Stimulated activated CD8-positive, alpha-beta memory T cell treated with anti-CD3 and anti-CD28 coated beads, Interleukin-4, amount 100 ng/mL, for 24 hours (primary cell): ENCODE results near the gene ERAP2.

ENCODE experiments used
- DNase-seq: peaks from one replicate; pipeline ENCODE4 v3.0.0-alpha.2; 2020; ENCODE audit warnings: low read depth

ERAP2 gene

DNA sequence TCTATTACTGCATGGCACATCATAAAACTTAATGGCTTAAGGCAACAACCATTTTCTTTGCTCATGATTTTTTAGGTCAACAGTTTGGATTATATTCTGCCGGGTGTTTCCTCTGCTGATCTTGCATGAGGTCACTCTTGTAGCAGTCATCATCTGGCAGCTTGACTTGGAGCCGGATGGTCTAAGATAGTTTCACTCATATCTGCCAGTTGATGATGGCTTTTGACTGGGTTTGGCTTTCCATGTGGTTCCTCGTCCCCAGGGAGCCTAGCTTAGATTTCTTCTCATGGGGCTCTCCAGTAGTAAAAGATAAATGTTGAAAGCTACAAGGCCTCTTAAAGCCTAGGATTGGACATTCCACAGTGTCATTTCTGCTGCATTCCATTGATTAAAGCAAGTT is 87.0 kb downstream of the ERAP2 start:
- no peak for DNase-seq

DNA sequence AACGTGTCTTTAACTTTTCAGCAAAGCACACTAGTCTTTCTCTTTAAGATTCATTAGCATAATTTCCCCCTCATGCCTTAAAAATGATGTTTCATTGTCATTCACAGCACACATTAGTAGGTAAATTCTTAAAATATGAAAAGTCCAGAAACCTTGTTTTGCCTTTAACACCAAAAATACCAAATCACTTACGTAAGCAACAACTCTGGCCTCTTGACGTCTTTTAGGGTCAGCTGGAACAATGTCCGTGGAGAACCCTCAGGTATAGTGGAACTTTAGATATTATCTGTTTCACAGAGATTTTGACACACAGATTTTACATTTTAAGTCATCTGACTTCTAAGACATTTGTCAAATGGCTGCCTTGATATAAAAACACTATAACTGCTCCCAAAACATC is 90.5 kb downstream of the ERAP2 start:
- no peak for DNase-seq

DNA sequence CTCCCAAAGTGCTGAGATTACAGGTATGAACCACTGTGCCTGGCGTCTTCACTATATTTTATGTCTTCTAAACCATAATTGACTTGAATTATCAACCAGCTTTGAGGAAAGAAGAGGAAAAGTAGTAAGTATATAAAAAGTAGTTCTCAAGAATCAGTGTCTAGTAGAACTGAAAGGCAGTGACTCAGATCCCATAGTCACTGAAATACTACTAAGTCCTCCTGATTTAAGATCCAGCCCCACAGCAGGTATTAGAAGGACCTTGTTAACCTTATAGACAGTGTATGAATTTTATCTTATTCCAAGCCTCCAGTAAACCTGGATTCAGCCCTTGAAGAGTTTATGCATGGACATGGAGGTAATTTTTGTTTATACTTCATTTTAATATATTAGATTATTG is 91.1 kb downstream of the ERAP2 start:
- DNase-seq, result no peak

DNA sequence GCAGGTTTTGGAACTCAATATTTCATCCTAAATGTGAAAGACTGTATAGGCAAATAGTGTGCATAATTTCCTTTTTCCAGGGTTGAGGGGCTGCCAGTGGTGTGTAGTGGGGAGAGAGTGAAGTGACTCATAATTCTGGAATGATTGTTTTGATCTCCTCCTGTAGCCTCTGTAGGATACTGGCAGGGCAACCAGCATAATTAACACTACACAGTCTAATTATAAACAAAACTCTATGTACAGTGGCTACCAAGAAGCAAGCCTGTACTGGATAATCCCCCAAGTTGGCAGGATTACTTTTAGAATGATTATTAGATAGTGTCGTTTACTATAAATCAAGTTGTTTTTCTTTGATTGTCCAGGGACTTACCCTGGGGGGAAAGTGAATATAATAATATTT is 91.8 kb downstream of the ERAP2 start:
- DNase-seq, result no peak

DNA sequence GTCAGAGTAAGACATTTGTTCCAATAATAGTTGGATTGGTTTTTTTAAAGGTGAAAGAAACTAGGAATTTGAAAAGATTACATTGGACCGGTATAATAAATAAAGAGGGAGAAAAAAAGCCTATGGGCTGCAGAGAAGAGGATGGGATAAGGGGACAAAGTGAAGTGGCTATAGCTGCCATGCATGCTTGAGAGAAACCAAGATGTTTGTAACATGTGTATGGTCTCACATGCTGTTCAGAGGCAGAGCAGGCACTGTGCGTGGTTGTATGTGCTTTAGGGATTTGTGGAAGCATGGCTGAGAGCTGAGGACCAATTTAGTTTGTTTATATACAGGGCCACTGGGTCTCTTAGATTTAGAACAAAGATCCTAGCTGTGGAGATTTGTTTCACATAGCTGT is 92.3 kb downstream of the ERAP2 start:
- DNase-seq, result no peak
